Stimulated activated CD4-positive, alpha-beta T cell treated with anti-CD3 and anti-CD28 coated beads, Interleukin-15, amount 100 ng/mL, for 1 hour (primary cell): ENCODE data around the gene TK1.

Experiments
- DNase-seq, 2 donors: peaks; one replicate each; pipeline ENCODE4 v3.0.0-alpha.2; 2020; ENCODE audit warnings: low read depth in 1 of 2, low spot score in 1 of 2

TK1 gene

GRCh38 chr17:78223061-78223460, 36.2 kb upstream of the TK1 start:
- DNase-seq: no peak

GRCh38 chr17:78219396-78220150, 32.7 kb upstream of the TK1 start:
- no peak for DNase-seq

- DNase-seq: no peak
These were observed 27.8 kb upstream of the TK1 start for GRCh38 chr17:78214706-78215061.

GRCh38 chr17:78214016-78214705, 27.3 kb upstream of the TK1 start, which contains the start of gene BIRC5:
BIRC5 (plus strand) TSS chr17:78214253; CDS start chr17:78214317, 64 bp downstream.
- DNase-seq: peak; percentile 83 to 89

- DNase-seq: no peak
These were observed 24.2 kb upstream of the TK1 start for GRCh38 chr17:78211032-78211431.

GRCh38 chr17:78210111-78210510, 23.3 kb upstream of the TK1 start:
- DNase-seq: no peak

GRCh38 chr17:78208486-78208885, 21.6 kb upstream of the TK1 start:
- DNase-seq: no peak

GRCh38 chr17:78206298-78206697, 19.4 kb upstream of the TK1 start:
- DNase-seq: no peak

GRCh38 chr17:78205124-78205775, 18.4 kb upstream of the TK1 start:
- DNase-seq: no peak

- DNase-seq: no peak
These were observed 17.7 kb upstream of the TK1 start for GRCh38 chr17:78204387-78205123.

- DNase-seq: no peak
These were observed 15.8 kb upstream of the TK1 start for GRCh38 chr17:78202666-78203065.

GRCh38 chr17:78200451-78200850, 13.6 kb upstream of the TK1 start:
- no peak for DNase-seq

- DNase-seq: no peak
These were observed 10.4 kb upstream of the TK1 start for GRCh38 chr17:78197147-78197832.

- DNase-seq: no peak
These were observed 9.9 kb upstream of the TK1 start for GRCh38 chr17:78196716-78197115.

GRCh38 chr17:78185981-78186691, 716 bp downstream of the TK1 start:
- no peak for DNase-seq

- no peak for DNase-seq
These were observed 2.0 kb downstream of the TK1 start for GRCh38 chr17:78184868-78185267.

GRCh38 chr17:78184351-78184750, 2.5 kb downstream of the TK1 start:
- DNase-seq: no peak

GRCh38 chr17:78183916-78184315, 2.9 kb downstream of the TK1 start:
- no peak for DNase-seq

- DNase-seq: no peak
These were observed 4.3 kb downstream of the TK1 start for GRCh38 chr17:78182504-78182903.

GRCh38 chr17:78180508-78180907, 6.3 kb downstream of the TK1 start:
- no peak for DNase-seq
